ENCODE measurements around the gene PPP1CB. TPM values are rescaled to one million over a fixed set of nuclear protein-coding genes. Genes with fewer than 3 reads are reported as not detected.

PPP1CB gene
- total RNA-seq, 1 donor from 2014 or later, result 203 TPM

GRCh38 chr2:28717339-28717758 lies 34.3 kb upstream of the PPP1CB start:
- no peaks in the 10 kb centered on the region for H3K36me3 ChIP-seq (ENCODE audit: control insufficient read depth, insufficient read depth, low read length)
- no peaks in the 10 kb centered on the region for H3K27me3 ChIP-seq (ENCODE audit: control insufficient read depth, insufficient read depth, low read length)
- TF ChIP-seq CTCF (IDR thresholded peaks at IDR 0.05; ENCODE audit: insufficient read depth, low read length, poor library complexity, severe bottlenecking), result no peak
- peak; percentile 67 for DNase-seq (ENCODE audit: low read depth)
- H3K4me3 ChIP-seq (ENCODE audit: low read depth, low read length), result no peak overlapping the region

GRCh38 chr2:28720345-28720744 lies 31.3 kb upstream of the PPP1CB start:
- H3K4me3 ChIP-seq (ENCODE audit: low read depth, low read length), result no peak overlapping the region
- H3K27me3 ChIP-seq (ENCODE audit: control insufficient read depth, insufficient read depth, low read length), result no peaks in the 10 kb centered on the region
- DNase-seq (ENCODE audit: low read depth), result no peak
- H3K36me3 ChIP-seq (ENCODE audit: control insufficient read depth, insufficient read depth, low read length), result no peaks in the 10 kb centered on the region
- no peak for TF ChIP-seq CTCF (IDR thresholded peaks at IDR 0.05; ENCODE audit: insufficient read depth, low read length, poor library complexity, severe bottlenecking)

GRCh38 chr2:28721601-28722191 lies 29.9 kb upstream of the PPP1CB start:
- Histone ChIP-seq H3K27me3 (ENCODE audit: control insufficient read depth, insufficient read depth, low read length) (no peaks in the 10 kb centered on the region), H3K4me3 (ENCODE audit: low read depth, low read length) (no peak overlapping the region), H3K36me3 (ENCODE audit: control insufficient read depth, insufficient read depth, low read length) (no peaks in the 10 kb centered on the region)
- no peak for TF ChIP-seq CTCF (IDR thresholded peaks at IDR 0.05; ENCODE audit: insufficient read depth, low read length, poor library complexity, severe bottlenecking)
- DNase-seq (ENCODE audit: low read depth), result no peak

- Histone ChIP-seq H3K4me3 (ENCODE audit: low read depth, low read length) (no peak overlapping the region), H3K36me3 (ENCODE audit: control insufficient read depth, insufficient read depth, low read length) (no peaks in the 10 kb centered on the region), H3K27me3 (ENCODE audit: control insufficient read depth, insufficient read depth, low read length) (no peaks in the 10 kb centered on the region)
- no peak for TF ChIP-seq CTCF (IDR thresholded peaks at IDR 0.05; ENCODE audit: insufficient read depth, low read length, poor library complexity, severe bottlenecking)
- no peak for DNase-seq (ENCODE audit: low read depth)
These were observed 26.5 kb upstream of the PPP1CB start for GRCh38 chr2:28725021-28725711.

- no peaks in the 10 kb centered on the region for H3K27me3 ChIP-seq (ENCODE audit: control insufficient read depth, insufficient read depth, low read length)
- no peak overlapping the region for H3K4me3 ChIP-seq (ENCODE audit: low read depth, low read length)
- DNase-seq (ENCODE audit: low read depth), result no peak
- no peak for TF ChIP-seq CTCF (IDR thresholded peaks at IDR 0.05; ENCODE audit: insufficient read depth, low read length, poor library complexity, severe bottlenecking)
- no peaks in the 10 kb centered on the region for H3K36me3 ChIP-seq (ENCODE audit: control insufficient read depth, insufficient read depth, low read length)
These were observed 25.5 kb upstream of the PPP1CB start for GRCh38 chr2:28726177-28726576.

- no peaks in the 10 kb centered on the region for H3K36me3 ChIP-seq (ENCODE audit: control insufficient read depth, insufficient read depth, low read length)
- DNase-seq (ENCODE audit: low read depth), result no peak
- no peak overlapping the region for H3K4me3 ChIP-seq (ENCODE audit: low read depth, low read length)
- no peak for TF ChIP-seq CTCF (IDR thresholded peaks at IDR 0.05; ENCODE audit: insufficient read depth, low read length, poor library complexity, severe bottlenecking)
- no peaks in the 10 kb centered on the region for H3K27me3 ChIP-seq (ENCODE audit: control insufficient read depth, insufficient read depth, low read length)
These were observed 21.9 kb upstream of the PPP1CB start for GRCh38 chr2:28729698-28730097.

Measured in kidney epithelial cell (primary cell).